Naive B cell (primary cell): ENCODE measurements around the gene TRIB2. TPM values are rescaled to one million over a fixed set of nuclear protein-coding genes. Genes with fewer than 3 reads are reported as not detected.

Experiments
- ATAC-seq, 2 donors: fragments of 150-1000 bp; cut with Tn5 transposase; 2 replicates each; pipeline ENCODE4 v1.10.0; 2021; ENCODE audit warnings: low read depth in 2 of 2, mild to moderate bottlenecking in 2 of 2, moderate library complexity in 2 of 2
- DNase-seq: peaks from one replicate; pipeline ENCODE4 v3.0.0; 2022
- H3K27ac Mint-ChIP-seq, 6 donors: one replicate each; pipeline ENCODE4 v1.8.0; 2020 to 2022; ENCODE audit warnings: mild to moderate bottlenecking in 6 of 6, mixed read lengths in 6 of 6, moderate library complexity in 5 of 6, inconsistent platforms in 2 of 6
- H3K27me3 Mint-ChIP-seq, 3 donors: one replicate each; pipeline ENCODE4 v1.8.0; 2021 to 2022; ENCODE audit warnings: mixed read lengths in 3 of 3, mild to moderate bottlenecking in 1 of 3
- H3K36me3 Mint-ChIP-seq, 2 donors: one replicate each; pipeline ENCODE4 v1.8.0; 2020 to 2022; ENCODE audit warnings: mixed read lengths in 2 of 2, inconsistent platforms in 1 of 2, mild to moderate bottlenecking in 1 of 2
- H3K4me1 Mint-ChIP-seq, 3 donors: one replicate each; pipeline ENCODE4 v1.8.0; 2020 to 2022; ENCODE audit warnings: mixed read lengths in 3 of 3, inconsistent platforms in 1 of 3, mild to moderate bottlenecking in 1 of 3, moderate library complexity in 1 of 3
- H3K4me3 Mint-ChIP-seq, 8 donors: one replicate each; pipeline ENCODE4 v1.8.0; 2020 to 2022; ENCODE audit warnings: mild to moderate bottlenecking in 8 of 8, mixed read lengths in 8 of 8, moderate library complexity in 8 of 8, inconsistent platforms in 2 of 8
- H3K9me3 Mint-ChIP-seq, 7 donors: one replicate each; pipeline ENCODE4 v1.8.0; 2020 to 2022; ENCODE audit warnings: mixed read lengths in 7 of 7, mild to moderate bottlenecking in 5 of 7, inconsistent platforms in 2 of 7, moderate library complexity in 1 of 7
- polyA plus RNA-seq, 6 donors: library from polyadenylated mRNA; unstranded; fragments of 300-500 nt; fragmentation: Illumina TruSeq; gene quantifications; one replicate each; pipeline ENCODE4 v1.2.3, GENCODE V29; 2021; ENCODE audit warnings: low read depth in 6 of 6

Gene TRIB2
- polyA plus RNA-seq, 6 donors from 2014 or later = 48.4 to 94.2 (median 58.6) TPM

DNA sequence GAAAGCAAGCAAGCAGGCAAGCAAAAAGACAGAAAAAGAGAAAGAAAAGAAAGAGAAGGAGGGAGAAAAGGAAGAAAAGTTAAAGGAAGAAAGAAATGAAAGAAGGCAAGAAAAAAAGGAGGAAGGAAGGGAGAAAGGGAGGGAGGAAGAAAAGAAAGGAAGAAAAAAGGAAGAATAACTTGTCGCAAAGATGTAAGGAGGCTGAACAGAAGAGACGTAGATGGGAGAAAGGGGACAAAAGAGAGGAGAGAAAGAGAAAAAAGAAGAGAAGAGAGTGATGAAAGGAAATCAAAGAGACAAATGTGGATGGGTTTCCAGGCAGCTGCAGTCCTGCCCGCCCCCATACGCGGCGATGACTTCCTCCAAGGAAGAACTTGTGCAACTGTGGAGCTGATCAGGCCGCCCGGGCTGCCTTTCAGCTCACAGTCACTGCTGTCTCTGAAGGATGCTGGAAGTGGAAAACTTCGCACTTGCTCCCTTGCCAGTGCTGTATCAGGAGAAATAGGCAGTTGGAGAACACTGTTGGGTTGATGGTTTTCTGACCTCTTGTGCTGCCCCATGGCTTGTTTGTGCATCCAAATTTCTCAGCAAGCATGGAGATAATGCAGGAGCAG is 52.9 kb downstream of the TRIB2 start:
- ATAC-seq (no peak), DNase-seq (no peak)
- Mint-ChIP-seq H3K36me3 (peaks cover 0 to 8% of the 10 kb centered on the region in 2 donors), H3K4me3 (no peak overlapping the region), H3K27ac (peak overlapping the region in 1 of 6 donors; percentile 68), H3K4me1 (peaks cover 0 to 6% (median 5%) of the 10 kb centered on the region in 3 donors), H3K27me3 (peaks cover 58 to 83% (median 82%) of the 10 kb centered on the region in 3 donors), H3K9me3 (peaks cover 0 to 3% (median 0%) of the 10 kb centered on the region in 7 donors)

DNA sequence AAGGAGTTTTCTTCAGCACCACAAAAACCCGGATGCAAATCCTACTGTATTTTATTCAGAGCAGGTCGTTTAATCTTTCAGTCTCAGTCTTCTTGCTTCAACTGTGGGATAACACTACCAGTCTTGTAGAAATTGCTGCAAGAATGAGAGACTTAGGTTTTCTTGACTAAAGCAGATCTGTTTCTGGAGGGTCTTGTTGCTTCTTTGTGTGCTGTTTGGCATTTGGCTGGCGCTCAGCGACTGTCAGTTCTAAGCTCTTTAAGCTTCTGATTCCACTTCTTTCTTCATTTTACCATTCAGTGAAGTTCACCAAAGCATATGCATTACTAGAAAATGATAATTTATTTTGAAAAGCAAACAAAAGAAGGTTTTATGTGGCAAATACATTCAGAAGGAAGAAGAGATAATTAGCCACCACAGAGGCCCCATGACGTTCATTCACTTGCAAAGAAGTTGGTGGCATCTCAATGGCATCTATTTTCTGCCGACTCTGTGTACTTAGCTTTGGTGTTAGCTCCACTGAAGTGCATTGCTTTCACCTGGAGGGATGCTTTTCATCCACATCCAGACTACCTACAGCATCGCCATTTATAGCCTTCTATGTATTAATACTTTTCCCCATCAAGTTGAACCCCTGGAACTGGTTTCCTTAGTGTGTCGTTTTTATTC is 53.7 kb downstream of the TRIB2 start:
- ATAC-seq (no peak), DNase-seq (no peak)
- H3K4me3 Mint-ChIP-seq = no peak overlapping the region
- no peak overlapping the region for H3K27ac Mint-ChIP-seq
- H3K4me1 Mint-ChIP-seq = peaks cover 0 to 6% (median 5%) of the 10 kb centered on the region in 3 donors
- peaks cover 5 to 17% of the 10 kb centered on the region in 2 donors for H3K36me3 Mint-ChIP-seq
- peaks cover 0 to 9% (median 4%) of the 10 kb centered on the region in 7 donors for H3K9me3 Mint-ChIP-seq
- H3K27me3 Mint-ChIP-seq = peaks cover 58 to 84% (median 82%) of the 10 kb centered on the region in 3 donors

DNA sequence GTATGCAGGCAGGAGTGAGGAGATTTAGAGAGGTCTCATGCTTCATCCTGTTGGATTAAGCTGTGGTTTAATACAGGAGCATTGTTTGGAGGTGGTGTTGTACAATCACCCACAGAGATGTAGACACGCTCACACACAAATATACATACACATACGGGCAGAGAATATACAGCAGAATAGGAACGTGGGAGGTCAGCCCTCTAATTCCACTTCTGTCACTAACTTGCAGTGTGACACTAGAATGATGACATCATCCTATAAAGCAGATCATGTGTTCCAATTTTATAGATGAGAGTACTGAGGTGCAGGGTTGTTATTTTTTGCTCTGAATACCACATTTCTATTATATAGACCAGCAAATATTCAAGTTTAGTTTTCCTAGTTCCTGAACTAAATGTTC is 54.4 kb downstream of the TRIB2 start:
- no peak overlapping the region for H3K4me3 Mint-ChIP-seq
- peaks cover 50 to 79% (median 76%) of the 10 kb centered on the region in 3 donors for H3K27me3 Mint-ChIP-seq
- H3K9me3 Mint-ChIP-seq = peaks cover 0 to 12% (median 4%) of the 10 kb centered on the region in 7 donors
- ATAC-seq = no peak
- H3K27ac Mint-ChIP-seq = no peak overlapping the region
- DNase-seq = no peak
- H3K36me3 Mint-ChIP-seq = peaks cover 5 to 18% of the 10 kb centered on the region in 2 donors
- H3K4me1 Mint-ChIP-seq = peaks cover 0 to 6% (median 5%) of the 10 kb centered on the region in 3 donors

- no peak for ATAC-seq
- DNase-seq = no peak
- peaks cover 0 to 12% (median 4%) of the 10 kb centered on the region in 7 donors for H3K9me3 Mint-ChIP-seq
- H3K4me1 Mint-ChIP-seq = peaks cover 0 to 6% (median 5%) of the 10 kb centered on the region in 3 donors
- H3K27ac Mint-ChIP-seq = peak overlapping the region in 1 of 6 donors; percentile 16
- H3K36me3 Mint-ChIP-seq = peaks cover 5 to 18% of the 10 kb centered on the region in 2 donors
- peaks cover 33 to 55% (median 55%) of the 10 kb centered on the region in 3 donors for H3K27me3 Mint-ChIP-seq
- H3K4me3 Mint-ChIP-seq = no peak overlapping the region
Observed at GRCh38 chr2:12773586-12774394, 57.1 kb downstream of the TRIB2 start.

- Mint-ChIP-seq H3K36me3 (peaks cover 5 to 15% of the 10 kb centered on the region in 2 donors), H3K4me1 (peaks cover 0 to 4% (median 4%) of the 10 kb centered on the region in 3 donors), H3K27me3 (peaks cover 32 to 52% (median 52%) of the 10 kb centered on the region in 3 donors), H3K9me3 (peaks cover 0 to 12% (median 4%) of the 10 kb centered on the region in 7 donors), H3K4me3 (no peak overlapping the region), H3K27ac (no peak overlapping the region)
- ATAC-seq (no peak), DNase-seq (no peak)
Observed at GRCh38 chr2:12774395-12774727, 57.6 kb downstream of the TRIB2 start.

DNA sequence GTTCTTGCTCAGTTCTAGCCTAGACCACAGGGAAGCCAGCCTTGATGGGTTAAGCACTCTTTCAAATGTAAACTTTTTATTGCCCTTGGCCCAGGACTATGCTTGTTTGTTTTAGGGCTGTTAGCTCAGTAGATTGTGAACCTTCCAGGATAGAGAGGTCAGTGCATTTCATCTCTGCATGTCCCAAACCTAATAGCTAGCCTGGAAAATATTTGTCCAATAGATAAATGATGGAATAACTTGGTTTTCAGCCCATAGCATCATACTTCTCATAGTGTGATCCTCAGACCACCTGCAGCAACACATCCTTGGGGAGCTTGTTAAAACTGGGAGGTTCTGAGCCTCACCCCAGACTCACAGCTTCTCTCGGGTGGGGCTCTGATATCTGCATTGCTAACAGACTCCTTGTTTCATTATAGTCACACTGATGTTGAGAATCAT is 59.8 kb downstream of the TRIB2 start:
- DNase-seq (no peak), ATAC-seq (no peak)
- peaks cover 5 to 10% of the 10 kb centered on the region in 2 donors for H3K36me3 Mint-ChIP-seq
- H3K27ac Mint-ChIP-seq = no peak overlapping the region
- H3K9me3 Mint-ChIP-seq = peaks cover 0 to 12% (median 4%) of the 10 kb centered on the region in 7 donors
- H3K4me3 Mint-ChIP-seq = no peak overlapping the region
- H3K4me1 Mint-ChIP-seq = no peaks in the 10 kb centered on the region
- H3K27me3 Mint-ChIP-seq = peaks cover 14 to 45% (median 44%) of the 10 kb centered on the region in 3 donors

GRCh38 chr2:12778369-12778768 is 61.6 kb downstream of the TRIB2 start:
- DNase-seq (no peak), ATAC-seq (no peak)
- Mint-ChIP-seq H3K27ac (no peak overlapping the region), H3K36me3 (peaks cover 5 to 10% of the 10 kb centered on the region in 2 donors), H3K9me3 (peaks cover 0 to 12% (median 4%) of the 10 kb centered on the region in 7 donors), H3K27me3 (peaks cover 12 to 38% (median 30%) of the 10 kb centered on the region in 3 donors), H3K4me1 (no peaks in the 10 kb centered on the region), H3K4me3 (peak overlapping the region in 1 of 8 donors; percentile 42)

GRCh38 chr2:12778811-12779579 is 62.3 kb downstream of the TRIB2 start:
- ATAC-seq = no peak
- peaks cover 5 to 10% of the 10 kb centered on the region in 2 donors for H3K36me3 Mint-ChIP-seq
- no peak for DNase-seq
- H3K27ac Mint-ChIP-seq = no peak overlapping the region
- H3K9me3 Mint-ChIP-seq = peaks cover 0 to 12% (median 4%) of the 10 kb centered on the region in 7 donors
- no peak overlapping the region for H3K4me3 Mint-ChIP-seq
- no peaks in the 10 kb centered on the region for H3K4me1 Mint-ChIP-seq
- H3K27me3 Mint-ChIP-seq = peaks cover 12 to 37% (median 29%) of the 10 kb centered on the region in 3 donors

DNA sequence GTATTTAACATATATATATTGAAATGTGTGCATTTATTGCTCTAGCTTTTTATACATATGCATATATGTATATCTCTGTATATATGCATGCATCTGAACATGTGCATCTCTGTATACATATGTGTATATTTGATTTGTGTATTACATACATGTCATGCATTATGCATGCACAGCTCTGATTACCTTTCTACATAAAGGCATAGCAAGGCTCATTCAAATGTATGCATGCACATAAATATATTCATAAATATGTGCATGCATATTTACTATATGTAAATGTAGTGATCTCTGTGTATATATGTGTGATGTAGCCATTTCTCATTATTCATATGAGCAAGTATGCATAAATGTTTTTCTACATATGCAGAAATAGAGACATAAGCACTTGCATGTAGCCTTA is 64.6 kb downstream of the TRIB2 start:
- H3K9me3 Mint-ChIP-seq = peaks cover 0 to 20% (median 7%) of the 10 kb centered on the region in 7 donors
- H3K27ac Mint-ChIP-seq = no peak overlapping the region
- H3K36me3 Mint-ChIP-seq = peaks cover 0 to 9% of the 10 kb centered on the region in 2 donors
- H3K27me3 Mint-ChIP-seq = peaks cover 12 to 37% (median 19%) of the 10 kb centered on the region in 3 donors
- ATAC-seq (no peak), DNase-seq (no peak)
- H3K4me3 Mint-ChIP-seq = no peak overlapping the region
- H3K4me1 Mint-ChIP-seq = no peaks in the 10 kb centered on the region

DNA sequence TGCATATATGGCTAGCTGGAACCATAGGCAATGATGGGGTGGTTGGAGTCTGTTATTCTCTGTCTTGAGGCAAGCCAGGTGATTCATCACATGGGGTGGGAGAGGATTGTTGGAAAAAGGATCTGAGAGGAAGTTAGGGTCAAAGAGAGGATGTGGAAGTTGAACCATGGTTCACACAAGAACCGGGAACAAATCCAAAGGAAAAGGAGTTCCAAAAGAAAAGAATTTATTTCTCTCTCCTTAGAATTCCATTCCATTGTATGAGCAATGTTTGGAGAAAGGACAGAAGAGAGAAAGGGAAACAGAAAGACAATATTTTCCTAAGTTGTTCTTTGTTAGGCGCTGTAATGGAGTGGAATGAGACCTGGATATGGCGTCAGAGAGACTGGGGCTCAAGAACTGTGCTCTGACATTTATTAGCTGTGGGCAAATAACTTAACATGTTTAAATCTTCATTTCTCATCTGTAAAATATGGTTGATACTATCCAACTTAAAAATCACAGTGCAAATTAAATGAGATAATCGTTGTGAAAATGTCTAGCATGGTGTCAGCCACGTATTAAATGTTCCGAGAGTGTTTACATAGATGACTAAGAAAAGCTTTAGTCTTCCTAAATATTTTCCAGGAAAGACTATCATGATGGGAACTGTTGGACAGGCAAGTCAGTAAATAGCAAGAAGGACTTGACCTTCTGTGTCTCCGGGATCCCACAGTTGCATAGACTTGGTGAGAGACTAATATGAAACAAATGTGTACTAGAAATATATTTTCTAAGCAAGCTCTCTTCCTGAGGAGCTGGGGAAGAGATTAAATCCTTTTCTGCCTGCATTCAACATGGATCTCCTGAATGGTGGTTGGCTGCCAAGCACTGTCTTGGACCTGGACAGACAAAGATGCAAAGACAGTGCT is 71.4 kb downstream of the TRIB2 start:
- H3K4me3 Mint-ChIP-seq = no peak overlapping the region
- no peak for DNase-seq
- H3K27ac Mint-ChIP-seq = peak overlapping the region in 1 of 6 donors; percentile 88
- H3K9me3 Mint-ChIP-seq = peaks cover 0 to 22% (median 17%) of the 10 kb centered on the region in 7 donors
- ATAC-seq = no peak
- H3K36me3 Mint-ChIP-seq = peaks cover 0 to 14% of the 10 kb centered on the region in 2 donors
- no peaks in the 10 kb centered on the region for H3K4me1 Mint-ChIP-seq
- peaks cover 8 to 42% (median 36%) of the 10 kb centered on the region in 3 donors for H3K27me3 Mint-ChIP-seq

GRCh38 chr2:12791906-12792305 is 75.2 kb downstream of the TRIB2 start:
- peaks cover 0 to 10% (median 0%) of the 10 kb centered on the region in 7 donors for H3K9me3 Mint-ChIP-seq
- H3K27ac Mint-ChIP-seq = no peak overlapping the region

More at GRCh38 chr2:12791906-12792305, 75.2 kb downstream of the TRIB2 start:
- ATAC-seq (no peak), DNase-seq (no peak)
- Mint-ChIP-seq H3K4me3 (no peak overlapping the region), H3K27me3 (peaks cover 8 to 32% (median 16%) of the 10 kb centered on the region in 3 donors), H3K4me1 (no peaks in the 10 kb centered on the region), H3K36me3 (no peaks in the 10 kb centered on the region)
